Thyroid gland (tissue), 4 donors: ENCODE data around the gene DPP10.

Source experiments
- POLR2A ChIP-seq, 2 donors: fragments of 450-650 bp; IDR thresholded peaks; one replicate each; pipeline ENCODE4 v1.6.1; 2017; ENCODE audit warnings: antibody characterized with exemption in 2 of 2, mild to moderate bottlenecking in 2 of 2, moderate library complexity in 1 of 2
- TF ChIP-seq, protein P1 (sequence below), 6 experiments: fragments of 200-600 bp in 3 of 6; fragments of 450-650 bp in 3 of 6; sonication (generic) in 3 of 6; IDR thresholded peaks; one replicate each; pipeline ENCODE4 v1.5.1; 2016 to 2019; ENCODE audit warnings: antibody characterized with exemption in 6 of 6, mild to moderate bottlenecking in 2 of 6, inconsistent platforms in 1 of 6, moderate library complexity in 1 of 6

DNA sequence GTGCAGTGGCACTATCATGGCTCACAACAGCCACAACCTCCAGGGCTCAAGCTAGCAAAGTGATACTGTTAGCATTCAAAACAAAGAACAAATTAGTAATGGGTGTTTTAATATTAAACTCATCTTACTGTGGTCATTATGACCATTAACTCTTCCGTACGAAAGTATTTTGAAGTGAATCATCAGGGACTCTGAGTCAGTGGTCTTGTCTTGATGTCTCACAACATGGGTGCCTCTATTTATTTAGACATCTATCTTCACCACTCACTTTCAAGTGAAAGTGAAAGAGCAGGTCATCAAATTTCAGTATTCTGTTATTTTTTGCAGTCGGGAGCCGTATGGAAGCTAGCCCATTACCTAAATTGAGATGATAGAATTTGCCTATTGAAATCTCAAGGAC lies 1118.2 kb downstream of the DPP10 start:
- TF ChIP-seq, protein P1, sequence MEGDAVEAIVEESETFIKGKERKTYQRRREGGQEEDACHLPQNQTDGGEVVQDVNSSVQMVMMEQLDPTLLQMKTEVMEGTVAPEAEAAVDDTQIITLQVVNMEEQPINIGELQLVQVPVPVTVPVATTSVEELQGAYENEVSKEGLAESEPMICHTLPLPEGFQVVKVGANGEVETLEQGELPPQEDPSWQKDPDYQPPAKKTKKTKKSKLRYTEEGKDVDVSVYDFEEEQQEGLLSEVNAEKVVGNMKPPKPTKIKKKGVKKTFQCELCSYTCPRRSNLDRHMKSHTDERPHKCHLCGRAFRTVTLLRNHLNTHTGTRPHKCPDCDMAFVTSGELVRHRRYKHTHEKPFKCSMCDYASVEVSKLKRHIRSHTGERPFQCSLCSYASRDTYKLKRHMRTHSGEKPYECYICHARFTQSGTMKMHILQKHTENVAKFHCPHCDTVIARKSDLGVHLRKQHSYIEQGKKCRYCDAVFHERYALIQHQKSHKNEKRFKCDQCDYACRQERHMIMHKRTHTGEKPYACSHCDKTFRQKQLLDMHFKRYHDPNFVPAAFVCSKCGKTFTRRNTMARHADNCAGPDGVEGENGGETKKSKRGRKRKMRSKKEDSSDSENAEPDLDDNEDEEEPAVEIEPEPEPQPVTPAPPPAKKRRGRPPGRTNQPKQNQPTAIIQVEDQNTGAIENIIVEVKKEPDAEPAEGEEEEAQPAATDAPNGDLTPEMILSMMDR (IDR thresholded peaks at IDR 0.05): no peak
- TF ChIP-seq POLR2A (IDR thresholded peaks at IDR 0.05): no peak
